H1 (cell line): Measurements from ENCODE around the gene MAFG. TPM values are rescaled to one million over a fixed set of nuclear protein-coding genes. Genes with fewer than 3 reads are reported as not detected.

Experiments
- CBX8 ChIP-seq: fragments of 300-800, 300-1000 bp; sonication (generic); IDR thresholded peaks from 2 replicates; pipeline ENCODE4 v1.7.1; 2016; ENCODE audit warnings: low read depth, low read length, borderline replicate concordance
- GTF2F1 ChIP-seq: IDR thresholded peaks from 2 replicates; pipeline ENCODE4 v1.6.1; 2012; ENCODE audit warnings: low read depth, low read length, improper control_type of control experiment, borderline replicate concordance
- MAFK ChIP-seq: IDR thresholded peaks from 2 replicates; pipeline ENCODE4 v1.6.1; 2012; ENCODE audit warnings: low read depth, mild to moderate bottlenecking, improper control_type of control experiment, low read length
- RFX5 ChIP-seq: IDR thresholded peaks from 2 replicates; pipeline ENCODE4 v1.6.1; 2011; ENCODE audit warnings: low read depth, low read length, improper control_type of control experiment, borderline replicate concordance
- RNF2 ChIP-seq: fragments of 200-900, 300-1000 bp; sonication (generic); IDR thresholded peaks from 2 replicates; pipeline ENCODE4 v1.7.1; 2016; ENCODE audit warnings: borderline replicate concordance, low read depth, mild to moderate bottlenecking, antibody characterized with exemption, low read length; ENCODE audit not compliant: poor library complexity, severe bottlenecking; ENCODE audit errors: missing control alignments
- polyA plus RNA-seq, 7 experiments: library from polyadenylated mRNA; depleted of rRNA in 3 of 7; stranded (reverse) in 5 of 7; unstranded in 2 of 7; fragments of >200 nt in 5 of 7; fragments of 200-250 nt in 2 of 7; gene quantifications; 1 replicate in 5 of 7; 2 replicates in 1 of 7; 4 replicates in 1 of 7; pipeline versions ENCODE4 v1.2.1 to v1.2.3, GENCODE V29; 2011 to 2013; ENCODE audit warnings: missing spikeins in 2 of 7, mixed read lengths in 2 of 7
- total RNA-seq: library from RNA; stranded (reverse); fragmentation: NEBNext Ultra II Directional; extraction: Animal tissue kit (Norgen Biotek cat#: 25700); gene quantifications from 2 replicates; pipeline ENCODE4 v1.2.1, GENCODE V29; 2021
- TF ChIP-seq, protein P1 (sequence below): fragments of 300-600 bp; sonication (generic); IDR thresholded peaks from 2 replicates; pipeline ENCODE4 v1.7.1; 2012; ENCODE audit warnings: low read length, moderate library complexity, mild to moderate bottlenecking, inconsistent platforms; ENCODE audit not compliant: insufficient replicate concordance

Gene MAFG
- total and polyA plus RNA-seq, 2 of the 8 experiments (the other 6 are each of a cell fraction or from before 2014, with no cell fraction given) = 25.5 to 26.9 TPM

DNA sequence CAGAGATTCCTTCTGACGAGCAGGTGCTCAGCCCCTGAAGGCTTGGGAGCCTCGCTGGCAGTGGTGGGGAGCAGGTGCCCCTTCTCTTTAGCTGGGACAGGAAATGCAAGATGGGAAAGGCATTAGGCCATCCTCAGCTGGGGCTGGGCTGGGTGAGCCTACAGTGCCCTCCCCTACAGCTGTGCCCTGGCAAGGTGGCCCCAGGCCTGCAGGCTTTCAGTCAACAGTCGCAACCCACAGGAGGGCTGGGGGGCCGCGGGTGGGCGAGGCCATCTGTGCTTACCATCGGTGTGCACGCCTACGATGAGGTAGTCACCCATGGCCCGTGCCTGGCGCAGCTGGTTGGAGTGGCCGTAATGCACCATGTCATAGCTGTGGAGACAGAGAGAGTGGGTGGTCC is 18.3 kb downstream of the MAFG start (continued):
- TF ChIP-seq, protein P1, sequence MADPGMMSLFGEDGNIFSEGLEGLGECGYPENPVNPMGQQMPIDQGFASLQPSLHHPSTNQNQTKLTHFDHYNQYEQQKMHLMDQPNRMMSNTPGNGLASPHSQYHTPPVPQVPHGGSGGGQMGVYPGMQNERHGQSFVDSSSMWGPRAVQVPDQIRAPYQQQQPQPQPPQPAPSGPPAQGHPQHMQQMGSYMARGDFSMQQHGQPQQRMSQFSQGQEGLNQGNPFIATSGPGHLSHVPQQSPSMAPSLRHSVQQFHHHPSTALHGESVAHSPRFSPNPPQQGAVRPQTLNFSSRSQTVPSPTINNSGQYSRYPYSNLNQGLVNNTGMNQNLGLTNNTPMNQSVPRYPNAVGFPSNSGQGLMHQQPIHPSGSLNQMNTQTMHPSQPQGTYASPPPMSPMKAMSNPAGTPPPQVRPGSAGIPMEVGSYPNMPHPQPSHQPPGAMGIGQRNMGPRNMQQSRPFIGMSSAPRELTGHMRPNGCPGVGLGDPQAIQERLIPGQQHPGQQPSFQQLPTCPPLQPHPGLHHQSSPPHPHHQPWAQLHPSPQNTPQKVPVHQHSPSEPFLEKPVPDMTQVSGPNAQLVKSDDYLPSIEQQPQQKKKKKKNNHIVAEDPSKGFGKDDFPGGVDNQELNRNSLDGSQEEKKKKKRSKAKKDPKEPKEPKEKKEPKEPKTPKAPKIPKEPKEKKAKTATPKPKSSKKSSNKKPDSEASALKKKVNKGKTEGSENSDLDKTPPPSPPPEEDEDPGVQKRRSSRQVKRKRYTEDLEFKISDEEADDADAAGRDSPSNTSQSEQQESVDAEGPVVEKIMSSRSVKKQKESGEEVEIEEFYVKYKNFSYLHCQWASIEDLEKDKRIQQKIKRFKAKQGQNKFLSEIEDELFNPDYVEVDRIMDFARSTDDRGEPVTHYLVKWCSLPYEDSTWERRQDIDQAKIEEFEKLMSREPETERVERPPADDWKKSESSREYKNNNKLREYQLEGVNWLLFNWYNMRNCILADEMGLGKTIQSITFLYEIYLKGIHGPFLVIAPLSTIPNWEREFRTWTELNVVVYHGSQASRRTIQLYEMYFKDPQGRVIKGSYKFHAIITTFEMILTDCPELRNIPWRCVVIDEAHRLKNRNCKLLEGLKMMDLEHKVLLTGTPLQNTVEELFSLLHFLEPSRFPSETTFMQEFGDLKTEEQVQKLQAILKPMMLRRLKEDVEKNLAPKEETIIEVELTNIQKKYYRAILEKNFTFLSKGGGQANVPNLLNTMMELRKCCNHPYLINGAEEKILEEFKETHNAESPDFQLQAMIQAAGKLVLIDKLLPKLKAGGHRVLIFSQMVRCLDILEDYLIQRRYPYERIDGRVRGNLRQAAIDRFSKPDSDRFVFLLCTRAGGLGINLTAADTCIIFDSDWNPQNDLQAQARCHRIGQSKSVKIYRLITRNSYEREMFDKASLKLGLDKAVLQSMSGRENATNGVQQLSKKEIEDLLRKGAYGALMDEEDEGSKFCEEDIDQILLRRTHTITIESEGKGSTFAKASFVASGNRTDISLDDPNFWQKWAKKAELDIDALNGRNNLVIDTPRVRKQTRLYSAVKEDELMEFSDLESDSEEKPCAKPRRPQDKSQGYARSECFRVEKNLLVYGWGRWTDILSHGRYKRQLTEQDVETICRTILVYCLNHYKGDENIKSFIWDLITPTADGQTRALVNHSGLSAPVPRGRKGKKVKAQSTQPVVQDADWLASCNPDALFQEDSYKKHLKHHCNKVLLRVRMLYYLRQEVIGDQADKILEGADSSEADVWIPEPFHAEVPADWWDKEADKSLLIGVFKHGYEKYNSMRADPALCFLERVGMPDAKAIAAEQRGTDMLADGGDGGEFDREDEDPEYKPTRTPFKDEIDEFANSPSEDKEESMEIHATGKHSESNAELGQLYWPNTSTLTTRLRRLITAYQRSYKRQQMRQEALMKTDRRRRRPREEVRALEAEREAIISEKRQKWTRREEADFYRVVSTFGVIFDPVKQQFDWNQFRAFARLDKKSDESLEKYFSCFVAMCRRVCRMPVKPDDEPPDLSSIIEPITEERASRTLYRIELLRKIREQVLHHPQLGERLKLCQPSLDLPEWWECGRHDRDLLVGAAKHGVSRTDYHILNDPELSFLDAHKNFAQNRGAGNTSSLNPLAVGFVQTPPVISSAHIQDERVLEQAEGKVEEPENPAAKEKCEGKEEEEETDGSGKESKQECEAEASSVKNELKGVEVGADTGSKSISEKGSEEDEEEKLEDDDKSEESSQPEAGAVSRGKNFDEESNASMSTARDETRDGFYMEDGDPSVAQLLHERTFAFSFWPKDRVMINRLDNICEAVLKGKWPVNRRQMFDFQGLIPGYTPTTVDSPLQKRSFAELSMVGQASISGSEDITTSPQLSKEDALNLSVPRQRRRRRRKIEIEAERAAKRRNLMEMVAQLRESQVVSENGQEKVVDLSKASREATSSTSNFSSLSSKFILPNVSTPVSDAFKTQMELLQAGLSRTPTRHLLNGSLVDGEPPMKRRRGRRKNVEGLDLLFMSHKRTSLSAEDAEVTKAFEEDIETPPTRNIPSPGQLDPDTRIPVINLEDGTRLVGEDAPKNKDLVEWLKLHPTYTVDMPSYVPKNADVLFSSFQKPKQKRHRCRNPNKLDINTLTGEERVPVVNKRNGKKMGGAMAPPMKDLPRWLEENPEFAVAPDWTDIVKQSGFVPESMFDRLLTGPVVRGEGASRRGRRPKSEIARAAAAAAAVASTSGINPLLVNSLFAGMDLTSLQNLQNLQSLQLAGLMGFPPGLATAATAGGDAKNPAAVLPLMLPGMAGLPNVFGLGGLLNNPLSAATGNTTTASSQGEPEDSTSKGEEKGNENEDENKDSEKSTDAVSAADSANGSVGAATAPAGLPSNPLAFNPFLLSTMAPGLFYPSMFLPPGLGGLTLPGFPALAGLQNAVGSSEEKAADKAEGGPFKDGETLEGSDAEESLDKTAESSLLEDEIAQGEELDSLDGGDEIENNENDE = no peak
- TF ChIP-seq MAFK = no peak
- no peak for TF ChIP-seq GTF2F1
- no peak for TF ChIP-seq CBX8
- no peak for TF ChIP-seq RFX5
- TF ChIP-seq RNF2 = no peak
- TF ChIP-seq, all 59 proteins: peak for 0
